Heart left ventricle (tissue), 16 donors: ENCODE measurements around the gene SEC63. TPM values are rescaled to one million over a fixed set of nuclear protein-coding genes. Genes with fewer than 3 reads are reported as not detected.
"Not testable (repeated sequence)": the region's sequence is repeated elsewhere in the genome, so short reads cannot be mapped to it uniquely, and the experiment has no call there.

Experiments used
- ATAC-seq, 4 donors: fragments of 200-7000 bp; cut with Tn5 transposase; one replicate each; pipeline ENCODE4 v1.9.1; 2020 to 2022; ENCODE audit warnings: moderate library complexity in 4 of 4, mild to moderate bottlenecking in 3 of 4, moderate number of reproducible peaks in 1 of 4
- DNase-seq, 5 donors: peaks; one replicate each; pipeline ENCODE4 v3.0.0-alpha.2; 2020
- H3K27ac ChIP-seq, 12 donors: fragments of 200-600 bp; sonication (generic) in 4 of 12; one replicate each; pipeline versions ENCODE4 v1.5.0 to v1.8.0; 2016 to 2022; ENCODE audit warnings: mild to moderate bottlenecking in 2 of 12
- H3K27me3 ChIP-seq, 9 donors: fragments of 200-600 bp; sonication (generic) in 2 of 9; one replicate each; pipeline versions ENCODE4 v1.5.1 to v1.8.0; 2016 to 2022; ENCODE audit warnings: mild to moderate bottlenecking in 3 of 9
- H3K36me3 ChIP-seq, 9 donors: fragments of 200-600 bp; sonication (generic) in 2 of 9; one replicate each; pipeline versions ENCODE4 v1.5.0 to v1.8.0; 2018 to 2022; ENCODE audit warnings: mild to moderate bottlenecking in 2 of 9
- H3K4me1 ChIP-seq, 12 donors: fragments of 200-600 bp; sonication (generic) in 4 of 12; one replicate each; pipeline versions ENCODE4 v1.5.0 to v1.8.0; 2016 to 2022; ENCODE audit warnings: mild to moderate bottlenecking in 3 of 12
- H3K4me3 ChIP-seq, 12 donors: fragments of 200-600 bp; sonication (generic) in 4 of 12; one replicate each; pipeline versions ENCODE4 v1.5.0 to v1.8.0; 2017 to 2022; ENCODE audit warnings: mild to moderate bottlenecking in 9 of 12, moderate library complexity in 4 of 12
- H3K9me3 ChIP-seq, 12 donors: fragments of 200-600 bp; sonication (generic) in 4 of 12; one replicate each; pipeline versions ENCODE4 v1.5.0 to v1.8.0; 2016 to 2022; ENCODE audit warnings: mild to moderate bottlenecking in 1 of 12
- POLR2A ChIP-seq, 2 donors: fragments of 450-650 bp; IDR thresholded peaks; one replicate each; pipeline ENCODE4 v1.6.1; 2017; ENCODE audit warnings: antibody characterized with exemption in 2 of 2, mild to moderate bottlenecking in 2 of 2, moderate library complexity in 2 of 2
- WGBS, 4 donors: extraction: QIAGEN DNeasy Blood & Tissue Kit in 2 of 4; methylation state at CpG; one replicate each; pipeline versions ENCODE4 v1.1.5 to v1.1.7; 2013 to 2018; 5-methylcytosine and 5-hydroxymethylcytosine counted together
- intact Hi-C, 10 donors: fragments of 100-400 bp; cut with DNase I; formaldehyde crosslinking; loops; one replicate each; pipeline versions ENCODE4 v1.11.1 to v1.14.2; 2022
- polyA plus RNA-seq, 2 donors: library from polyadenylated mRNA; stranded (reverse); fragments of 200-250 nt; gene quantifications; one replicate each; pipeline ENCODE4 v1.2.3, GENCODE V29; 2013
- total RNA-seq, 9 donors: library from RNA; depleted of rRNA in 2 of 9; stranded (reverse); fragments of >200 nt in 2 of 9; fragmentation: NEBNext Ultra II Directional in 3 of 9; extraction: Animal tissue kit (Norgen Biotek cat#: 25700) in 3 of 9; gene quantifications; one replicate each; pipeline versions ENCODE4 v1.1.0 to v1.2.4, GENCODE V29; 2016 to 2023
- TF ChIP-seq, protein P1 (sequence below), 12 donors: fragments of 200-600 bp; sonication (generic) in 4 of 12; IDR thresholded peaks; one replicate each; pipeline versions ENCODE4 v1.5.0 to v1.8.0; 2018 to 2022; ENCODE audit warnings: antibody characterized with exemption in 12 of 12, mild to moderate bottlenecking in 5 of 12
- donor health status: ischemic (EF 13 %, LVEDD 7.1; RV severe dilation, severe dysfunction).
- donor health status: healthy with polysubstance abuse.
- donor health status: DM: no; HTN: yes; CAD: no.
- donor health status: DM: no; HTN: no; CAD: no.
- donor health status: ischemic (EF 25% LVEDD 6.9; RV normal size, moderate dysfunction).
- donor health status: ischemic (EF 25% LVEDD 5.7; RV mildly dilated, moderate dysfunction).
- donor health status: healthy.
- donor health status: DM: yes; HTN: yes; CAD: no.
- donor health status: ischemic (EF 35%, LVEDD 5.7; RV mildly dilated, moderate dysfunction).
- donor health status: nonischemic (EF 11% LVEDD 7.7; RV severe dilation, severe dysfunction).
- donor health status: DM: yes; HTN: yes; CAD: no.
- donor health status: PGD.
- donor health status: ischemic (EF 29% LVEDD 5.4; RV normal size, mild dysfunction).
- donor health status: nonischemic (EF 23%, LVEDD 6.1; RV moderate dilation, normal function).

The SEC63 gene
- total and polyA plus RNA-seq, 11 donors, result 15.3 to 64.9 (median 52.5) TPM

- H3K9me3 ChIP-seq, result peaks cover 0 to 2% (median 0%) of the 10 kb centered on the region in 12 donors
- TF ChIP-seq, protein P1, sequence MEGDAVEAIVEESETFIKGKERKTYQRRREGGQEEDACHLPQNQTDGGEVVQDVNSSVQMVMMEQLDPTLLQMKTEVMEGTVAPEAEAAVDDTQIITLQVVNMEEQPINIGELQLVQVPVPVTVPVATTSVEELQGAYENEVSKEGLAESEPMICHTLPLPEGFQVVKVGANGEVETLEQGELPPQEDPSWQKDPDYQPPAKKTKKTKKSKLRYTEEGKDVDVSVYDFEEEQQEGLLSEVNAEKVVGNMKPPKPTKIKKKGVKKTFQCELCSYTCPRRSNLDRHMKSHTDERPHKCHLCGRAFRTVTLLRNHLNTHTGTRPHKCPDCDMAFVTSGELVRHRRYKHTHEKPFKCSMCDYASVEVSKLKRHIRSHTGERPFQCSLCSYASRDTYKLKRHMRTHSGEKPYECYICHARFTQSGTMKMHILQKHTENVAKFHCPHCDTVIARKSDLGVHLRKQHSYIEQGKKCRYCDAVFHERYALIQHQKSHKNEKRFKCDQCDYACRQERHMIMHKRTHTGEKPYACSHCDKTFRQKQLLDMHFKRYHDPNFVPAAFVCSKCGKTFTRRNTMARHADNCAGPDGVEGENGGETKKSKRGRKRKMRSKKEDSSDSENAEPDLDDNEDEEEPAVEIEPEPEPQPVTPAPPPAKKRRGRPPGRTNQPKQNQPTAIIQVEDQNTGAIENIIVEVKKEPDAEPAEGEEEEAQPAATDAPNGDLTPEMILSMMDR (IDR thresholded peaks at IDR 0.05), result no peak
- no peak for TF ChIP-seq POLR2A (IDR thresholded peaks at IDR 0.05)
- H3K4me1 ChIP-seq, result no peaks in the 10 kb centered on the region
- H3K27me3 ChIP-seq, result no peaks in the 10 kb centered on the region
- WGBS, 4 donors, result 78 to 94% (median 88%) methylated on average over 2 to 3 of the region's 3 CpGs
- H3K27ac ChIP-seq, result no peak overlapping the region
- DNase-seq (no peak), ATAC-seq (no peak)
- H3K36me3 ChIP-seq, result peaks cover 0 to 92% (median 84%) of the 10 kb centered on the region in 9 donors
- intact Hi-C loops, result no loop called here
- H3K4me3 ChIP-seq, result no peak overlapping the region
These were observed 78.1 kb downstream of the SEC63 start for GRCh38 chr6:107879941-107880340.

- no peak overlapping the region for H3K27ac ChIP-seq
- 98 to 100% (median 100%) methylated on average over 1 of the region's 1 CpG for WGBS, 4 donors
These were observed 80.0 kb downstream of the SEC63 start for GRCh38 chr6:107877968-107878367.

DNA sequence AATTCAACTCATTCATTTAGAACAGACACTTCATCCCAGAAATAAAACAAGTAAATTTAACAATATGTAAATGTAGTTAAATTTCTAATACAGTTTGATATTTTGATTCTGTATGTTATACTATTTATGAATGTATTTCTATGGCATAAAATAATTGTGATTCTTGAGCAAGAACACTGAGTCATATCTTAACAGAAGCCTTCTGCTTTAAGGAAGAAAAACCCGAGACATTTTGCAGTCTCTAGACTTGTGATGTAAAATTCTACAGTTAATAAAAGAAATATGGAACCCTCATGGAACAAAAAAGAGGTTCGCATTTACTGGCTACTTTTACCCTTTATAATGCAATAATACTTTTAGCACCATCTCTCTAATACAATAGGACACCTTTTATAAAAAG is 86.0 kb downstream of the SEC63 start:
- WGBS, 4 donors, result 93 to 99% (median 96%) methylated on average over 2 of the region's 2 CpGs
- peaks cover 0 to 13% (median 0%) of the 10 kb centered on the region in 12 donors for H3K4me1 ChIP-seq
- no peak for DNase-seq
- no peaks in the 10 kb centered on the region for H3K9me3 ChIP-seq
- intact Hi-C loops, result no loop called here
- H3K27ac ChIP-seq, result no peak overlapping the region
- peaks cover 0 to 72% (median 57%) of the 10 kb centered on the region in 9 donors for H3K36me3 ChIP-seq
- no peak for ATAC-seq
- TF ChIP-seq POLR2A (IDR thresholded peaks at IDR 0.05), result no peak
- TF ChIP-seq, protein P1 (IDR thresholded peaks at IDR 0.05), result no peak
- no peaks in the 10 kb centered on the region for H3K27me3 ChIP-seq
- no peak overlapping the region for H3K4me3 ChIP-seq

More at GRCh38 chr6:107877968-107878367, 80.0 kb downstream of the SEC63 start:
- ATAC-seq, result no peak
- Histone ChIP-seq H3K4me3 (no peak overlapping the region), H3K27me3 (no peaks in the 10 kb centered on the region), H3K36me3 (peaks cover 0 to 96% (median 87%) of the 10 kb centered on the region in 9 donors), H3K9me3 (no peaks in the 10 kb centered on the region), H3K4me1 (no peaks in the 10 kb centered on the region)
- TF ChIP-seq POLR2A (IDR thresholded peaks at IDR 0.05), result no peak
- TF ChIP-seq, protein P1 (IDR thresholded peaks at IDR 0.05), result no peak
- intact Hi-C loops, result no loop called here
- DNase-seq, result no peak

GRCh38 chr6:107871512-107871911 is 86.5 kb downstream of the SEC63 start:
- intact Hi-C loops, H3K9me3 ChIP-seq, H3K27me3 ChIP-seq, H3K27ac ChIP-seq, H3K4me3 ChIP-seq, ATAC-seq, DNase-seq: not testable (repeated sequence)
- H3K4me1 ChIP-seq, result peaks cover 0 to 13% (median 0%) of the 10 kb centered on the region in 12 donors
- WGBS, 4 donors, result 95 to 100% (median 96%) methylated on average over 1 of the region's 1 CpG
- H3K36me3 ChIP-seq, result peaks cover 0 to 68% (median 53%) of the 10 kb centered on the region in 9 donors

- 81 to 85% (median 84%) methylated on average over 4 of the region's 4 CpGs for whole genome bisulfite sequencing, 4 donors
- H3K9me3 ChIP-seq, result no peaks in the 10 kb centered on the region
These were observed 87.0 kb downstream of the SEC63 start for GRCh38 chr6:107871016-107871415.

More at GRCh38 chr6:107871016-107871415, 87.0 kb downstream of the SEC63 start:
- no peak overlapping the region for H3K27ac ChIP-seq
- no peak for ATAC-seq
- TF ChIP-seq, protein P1 (IDR thresholded peaks at IDR 0.05), result no peak
- TF ChIP-seq POLR2A (IDR thresholded peaks at IDR 0.05), result no peak
- peaks cover 0 to 63% (median 48%) of the 10 kb centered on the region in 9 donors for H3K36me3 ChIP-seq
- intact Hi-C loops, result no loop called here
- H3K27me3 ChIP-seq, result no peaks in the 10 kb centered on the region
- no peak for DNase-seq
- H3K4me1 ChIP-seq, result peaks cover 0 to 13% (median 0%) of the 10 kb centered on the region in 12 donors
- no peak overlapping the region for H3K4me3 ChIP-seq
